ENCODE data around the gene GDF15.

DNA sequence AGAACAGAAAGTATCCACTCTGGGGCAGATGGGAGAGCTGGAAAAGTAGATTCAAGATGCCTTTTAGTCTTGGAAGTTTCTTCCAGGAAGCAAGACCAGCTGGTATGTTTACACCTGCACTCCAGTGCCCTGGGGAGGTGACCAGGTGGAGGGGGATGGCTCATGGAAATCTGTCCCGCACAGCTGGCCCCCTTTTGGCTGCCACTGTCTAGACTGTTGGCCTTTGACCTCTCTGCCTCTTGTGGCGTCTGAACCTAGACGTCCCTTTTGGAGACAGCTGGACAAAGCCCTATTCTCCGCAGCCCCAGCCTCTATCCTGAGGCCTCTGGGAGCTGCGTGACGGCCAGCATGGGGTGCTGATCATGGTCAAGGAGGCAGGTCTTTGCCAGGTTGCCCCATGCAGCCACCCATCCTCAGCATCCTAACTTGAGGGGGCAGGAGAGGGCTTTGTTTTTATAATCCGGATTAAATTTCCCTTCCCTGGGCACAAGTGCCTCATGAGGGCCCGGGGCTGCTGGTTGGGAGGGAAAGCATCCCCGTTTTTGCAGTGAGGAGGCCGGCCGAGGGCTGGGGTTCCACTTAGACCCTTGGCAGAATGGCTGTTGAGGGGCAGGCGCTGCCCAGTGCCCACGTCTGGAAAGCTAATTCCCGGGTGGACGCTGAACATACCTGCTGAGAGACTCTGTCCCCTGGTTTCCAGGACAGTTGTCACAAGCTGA is 17.3 kb upstream of the GDF15 start:
- TF ChIP-seq, protein P1, sequence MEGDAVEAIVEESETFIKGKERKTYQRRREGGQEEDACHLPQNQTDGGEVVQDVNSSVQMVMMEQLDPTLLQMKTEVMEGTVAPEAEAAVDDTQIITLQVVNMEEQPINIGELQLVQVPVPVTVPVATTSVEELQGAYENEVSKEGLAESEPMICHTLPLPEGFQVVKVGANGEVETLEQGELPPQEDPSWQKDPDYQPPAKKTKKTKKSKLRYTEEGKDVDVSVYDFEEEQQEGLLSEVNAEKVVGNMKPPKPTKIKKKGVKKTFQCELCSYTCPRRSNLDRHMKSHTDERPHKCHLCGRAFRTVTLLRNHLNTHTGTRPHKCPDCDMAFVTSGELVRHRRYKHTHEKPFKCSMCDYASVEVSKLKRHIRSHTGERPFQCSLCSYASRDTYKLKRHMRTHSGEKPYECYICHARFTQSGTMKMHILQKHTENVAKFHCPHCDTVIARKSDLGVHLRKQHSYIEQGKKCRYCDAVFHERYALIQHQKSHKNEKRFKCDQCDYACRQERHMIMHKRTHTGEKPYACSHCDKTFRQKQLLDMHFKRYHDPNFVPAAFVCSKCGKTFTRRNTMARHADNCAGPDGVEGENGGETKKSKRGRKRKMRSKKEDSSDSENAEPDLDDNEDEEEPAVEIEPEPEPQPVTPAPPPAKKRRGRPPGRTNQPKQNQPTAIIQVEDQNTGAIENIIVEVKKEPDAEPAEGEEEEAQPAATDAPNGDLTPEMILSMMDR (conservative IDR thresholded peaks at IDR 0.05): no peak
- no peak for TF ChIP-seq ZFX (IDR thresholded peaks at IDR 0.05)
